NCI-H1436 treated with DMSO at 0.1 percent for 48 hours (cell line): ENCODE measurements around the gene TSEN34.
A peak's percentile ranks its signal among the peaks of the same experiment; 100 is the strongest.
"Not testable (repeated sequence)": the region's sequence is repeated elsewhere in the genome, so short reads cannot be mapped to it uniquely, and the experiment has no call there.

Experiments
- DNase-seq: peaks from one replicate; lab custom pipeline; 2025; lab: John Stamatoyannopoulos, UW

The TSEN34 gene

GRCh38 chr19:54160854-54161253 is 30.3 kb upstream of the TSEN34 start:
- no peak for DNase-seq

DNA sequence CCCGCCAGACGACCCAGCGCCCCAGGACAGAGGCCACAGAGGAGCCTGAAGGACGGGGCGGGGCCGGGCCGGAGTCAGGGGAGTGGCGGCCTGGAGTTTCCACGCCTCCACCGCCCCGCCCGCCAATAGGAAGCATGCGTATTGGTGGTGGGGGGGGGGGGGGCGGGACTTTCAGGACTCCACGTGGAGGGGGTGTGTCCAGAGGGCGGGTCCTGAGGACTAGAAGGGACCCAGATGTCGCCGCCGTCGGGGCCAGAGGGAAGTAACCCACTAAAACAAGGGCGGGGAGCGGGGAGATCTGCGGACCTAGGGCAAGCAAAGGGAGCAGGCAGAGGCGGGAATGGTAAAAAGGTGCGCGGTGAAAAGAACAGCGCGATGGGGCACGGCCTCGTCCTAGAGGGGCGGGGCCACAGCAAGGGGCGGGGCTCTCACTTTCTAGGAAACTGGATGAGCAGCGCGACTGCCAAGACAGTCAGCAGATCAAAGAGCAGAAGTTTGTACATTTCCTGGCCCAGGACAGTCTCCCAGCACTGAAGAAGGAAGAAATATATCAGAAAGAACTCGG is 28.8 kb upstream of the TSEN34 start:
- DNase-seq = peak; percentile 24

- DNase-seq = no peak
These were observed 28.2 kb upstream of the TSEN34 start for GRCh38 chr19:54162884-54163283.

GRCh38 chr19:54164369-54165068 is 26.6 kb upstream of the TSEN34 start:
- DNase-seq = no peak

GRCh38 chr19:54165222-54165621 is 25.9 kb upstream of the TSEN34 start:
- DNase-seq = no peak

DNA sequence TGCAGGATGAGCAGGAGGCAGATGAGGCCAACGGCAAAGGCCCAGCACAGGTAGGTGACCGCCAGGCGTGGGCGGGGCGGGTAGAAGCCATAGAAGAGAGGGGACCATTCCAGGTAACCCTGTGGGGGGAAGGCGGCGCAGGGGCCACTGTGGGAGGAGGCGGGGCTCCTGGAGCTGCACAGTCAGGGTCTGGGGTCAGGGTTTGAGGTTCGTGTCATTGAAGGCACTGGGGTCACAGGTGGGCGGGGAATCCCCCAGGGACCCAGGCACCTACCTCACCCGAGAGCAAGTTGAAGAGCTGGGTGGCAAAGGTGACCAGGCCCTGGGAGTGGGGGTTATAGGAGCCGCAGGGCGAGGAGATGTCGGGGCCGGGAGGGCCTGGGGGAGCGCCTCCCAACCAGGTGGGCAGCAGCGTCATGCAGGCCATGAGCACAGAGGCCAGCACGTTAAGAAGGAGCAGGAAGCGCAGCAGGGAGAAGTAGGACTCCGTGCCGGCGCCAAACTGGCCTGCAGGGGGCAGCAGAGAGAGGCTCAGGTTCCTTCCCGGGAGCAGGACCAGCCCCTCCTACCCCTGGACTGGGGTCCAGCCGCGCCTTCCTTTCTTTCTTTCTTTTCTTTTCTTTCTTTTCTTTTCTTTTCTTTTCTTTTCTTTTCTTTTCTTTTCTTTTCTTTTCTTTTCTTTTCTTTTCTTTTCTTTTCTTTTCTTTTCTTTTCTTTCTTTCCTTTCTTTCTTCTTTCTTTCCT is 22.8 kb upstream of the TSEN34 start:
- DNase-seq = peak; percentile 72

DNA sequence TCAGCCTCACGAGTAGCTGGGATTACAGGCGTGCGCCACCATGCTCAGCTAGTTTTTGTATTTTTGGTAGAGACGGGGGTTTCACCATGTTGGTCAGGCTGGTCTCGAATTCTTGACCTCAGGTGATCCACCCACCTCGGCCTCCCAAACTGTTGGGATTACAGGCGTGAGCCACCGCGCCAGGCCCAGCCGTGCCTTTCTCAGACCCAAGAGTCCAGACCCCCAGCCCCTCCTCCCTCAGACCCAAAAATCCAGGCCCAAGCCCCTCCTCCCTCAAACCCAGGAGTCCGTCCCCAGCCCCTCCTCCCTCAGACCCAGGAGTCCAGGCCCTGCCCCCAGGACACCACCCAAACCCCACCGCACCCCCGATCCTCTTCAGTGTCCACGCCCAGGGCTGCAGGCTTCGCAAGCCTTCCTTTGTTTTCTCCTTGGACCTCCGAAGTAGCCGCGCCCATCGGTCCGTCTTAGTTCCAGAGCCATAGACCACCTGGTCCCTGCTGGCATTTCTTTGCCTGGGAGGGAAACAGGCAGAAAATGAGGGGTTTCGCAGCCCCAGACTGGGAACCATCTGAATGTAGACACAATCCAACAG is 21.9 kb upstream of the TSEN34 start:
- no peak for DNase-seq

DNA sequence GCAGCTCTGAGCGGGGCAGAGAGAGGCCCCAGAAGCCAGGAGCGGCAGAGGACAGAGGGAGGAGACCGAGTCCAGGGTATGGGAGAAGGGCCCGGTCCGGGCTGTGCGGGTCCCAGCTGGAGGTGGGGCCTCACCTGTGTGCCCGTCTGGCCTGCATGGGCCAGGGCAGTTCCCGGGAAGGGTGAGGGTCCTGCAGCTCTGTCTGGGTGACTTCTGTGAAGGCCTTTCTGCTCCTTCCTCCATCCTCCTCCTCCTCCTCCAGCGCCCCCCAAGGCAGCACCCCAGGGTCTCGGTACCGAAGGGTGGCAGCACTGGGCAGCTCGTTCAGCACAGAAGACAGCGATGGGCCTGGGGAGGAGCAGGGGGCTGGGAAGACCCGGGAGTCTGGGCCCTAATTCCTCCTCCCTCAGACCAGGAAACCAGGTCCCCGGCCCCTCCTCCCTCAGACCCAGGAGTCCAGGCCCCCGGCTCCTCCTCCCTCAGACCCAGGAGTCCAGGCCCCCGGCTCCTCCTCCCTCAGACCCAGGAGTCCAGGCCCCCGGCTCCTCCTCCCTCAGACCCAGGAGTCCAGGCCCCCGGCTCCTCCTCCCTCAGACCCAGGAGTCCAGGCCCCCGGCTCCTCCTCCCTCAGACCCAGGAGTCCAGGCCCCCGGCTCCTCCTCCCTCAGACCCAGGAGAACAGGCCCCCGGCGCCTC is 19.2 kb upstream of the TSEN34 start:
- DNase-seq = not testable (repeated sequence)

DNA sequence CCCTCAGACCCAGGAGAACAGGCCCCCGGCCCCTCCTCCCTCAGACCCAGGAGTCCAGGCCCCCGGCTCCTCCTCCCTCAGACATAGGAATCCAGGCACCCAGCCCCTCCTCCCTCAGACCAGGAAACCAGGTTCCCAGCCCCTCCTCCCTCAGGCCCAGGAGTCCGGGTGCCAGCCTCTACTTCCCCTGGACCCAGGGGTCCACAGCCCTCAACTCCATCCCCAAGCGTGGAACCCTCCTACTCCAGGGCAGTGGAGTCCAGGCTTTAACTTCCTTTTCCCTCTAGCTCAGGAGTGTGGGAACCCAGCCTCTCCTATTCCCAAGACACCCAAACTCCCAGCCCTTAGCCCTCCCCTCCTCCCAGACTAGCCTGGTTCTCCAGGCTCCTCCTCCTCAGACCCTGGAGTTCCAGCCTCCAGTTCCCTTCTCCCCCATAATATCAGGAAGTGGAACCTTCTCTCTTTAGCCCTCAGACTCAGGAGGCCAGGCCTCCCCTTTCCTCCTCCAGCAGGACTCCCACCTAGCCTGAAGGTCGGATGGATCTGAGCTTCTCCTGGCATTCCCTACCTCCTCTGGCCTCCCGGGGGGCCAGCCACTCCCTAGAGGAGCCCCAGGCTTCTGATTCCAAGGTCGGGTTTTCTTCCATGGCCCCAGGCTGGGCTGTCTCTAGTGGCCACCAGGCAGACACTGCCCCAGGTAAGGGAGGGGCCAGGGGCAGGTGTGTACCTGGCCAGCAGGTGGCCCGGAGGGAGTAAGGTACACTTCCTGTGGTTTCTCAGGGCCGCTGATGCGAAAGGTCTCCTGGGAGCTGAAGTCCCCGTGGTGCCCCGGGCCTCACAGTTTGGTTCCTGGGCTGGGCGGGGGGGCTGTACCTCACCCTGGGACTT is 18.4 kb upstream of the TSEN34 start, which contains the start of gene TMC4:
Gene TMC4 (minus strand): TSS at position 690 of the 888 bp plus-strand sequence. CDS start 43 bp downstream, at position 647.
- peak; percentile 73 for DNase-seq

GRCh38 chr19:54173359-54173699 is 17.8 kb upstream of the TSEN34 start:
- DNase-seq = no peak

- no peak for DNase-seq
These were observed 16.9 kb upstream of the TSEN34 start for GRCh38 chr19:54173951-54174834.

GRCh38 chr19:54178581-54179261 is 12.4 kb upstream of the TSEN34 start:
- no peak for DNase-seq

DNA sequence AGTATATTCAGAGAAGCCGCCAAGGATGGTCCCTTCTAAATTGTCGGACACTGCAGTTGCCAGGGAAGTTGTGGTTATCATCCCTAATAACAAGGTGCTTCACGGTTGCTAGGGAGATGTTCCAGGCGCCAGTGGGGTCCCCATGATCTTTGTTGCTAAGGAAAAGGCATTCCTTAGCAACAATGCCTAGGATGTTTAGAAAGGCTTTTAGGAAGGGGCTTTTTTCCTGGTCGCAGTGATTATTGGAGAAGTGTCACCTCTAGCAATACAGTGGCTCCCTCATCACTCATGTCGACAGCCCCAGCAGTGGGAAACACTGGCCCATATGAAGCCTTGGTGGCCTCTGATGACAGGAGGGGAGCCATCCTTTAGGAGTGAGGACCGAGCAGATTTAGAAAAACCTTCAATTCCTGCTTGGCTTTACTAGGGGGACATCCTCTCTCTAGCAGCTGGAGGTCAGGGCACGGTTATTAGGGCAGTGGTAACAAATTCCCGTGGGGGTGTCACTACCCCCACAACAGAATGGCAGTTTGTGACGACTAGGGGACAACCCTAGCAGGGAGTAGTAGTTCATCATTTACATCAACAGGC is 11.8 kb upstream of the TSEN34 start:
- DNase-seq = no peak

- no peak for DNase-seq
These were observed 11.1 kb upstream of the TSEN34 start for GRCh38 chr19:54179921-54180461.

GRCh38 chr19:54180691-54181091 is 10.4 kb upstream of the TSEN34 start:
- DNase-seq = no peak

GRCh38 chr19:54181894-54182293 is 9.2 kb upstream of the TSEN34 start:
- not testable (repeated sequence) for DNase-seq

DNA sequence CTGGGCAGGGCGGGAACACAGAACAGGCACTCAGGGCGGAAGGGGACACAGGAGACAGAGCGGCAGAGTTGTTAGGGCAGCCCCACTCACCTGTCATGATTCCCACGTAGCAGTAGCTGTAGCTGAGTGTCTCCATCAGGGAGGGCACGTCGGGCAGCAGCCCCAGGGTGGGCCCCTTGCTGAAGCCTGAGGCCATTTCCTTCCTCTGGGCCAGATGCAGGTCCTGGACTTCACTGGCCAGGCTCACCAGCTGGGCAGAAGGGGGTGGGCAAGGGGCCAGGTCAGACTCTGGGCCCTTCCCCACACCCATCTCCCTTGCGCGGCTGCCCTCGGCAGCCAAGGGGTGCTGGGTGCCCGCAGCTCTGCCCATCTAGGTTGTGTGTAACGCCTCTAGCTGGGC is 7.7 kb upstream of the TSEN34 start:
- DNase-seq = no peak

DNA sequence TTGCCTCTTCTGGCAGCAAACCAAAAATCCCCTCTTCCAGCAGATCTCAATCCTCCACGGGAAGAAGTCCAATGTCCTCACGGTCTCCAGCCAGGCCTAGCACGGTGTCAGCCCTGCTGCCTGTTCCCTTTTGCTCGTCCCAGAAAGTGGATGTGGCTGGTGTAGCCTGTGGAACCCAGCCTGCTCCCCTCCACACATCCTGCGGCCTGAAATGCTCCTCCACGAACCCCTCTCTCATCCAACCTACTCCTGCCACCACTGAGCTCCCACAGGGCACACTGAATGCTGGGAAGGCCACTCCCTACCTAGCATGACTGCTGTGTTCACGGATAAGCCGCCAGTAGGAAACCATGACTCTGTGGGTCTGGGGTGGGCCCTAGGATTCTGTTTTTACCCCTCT is 4.8 kb upstream of the TSEN34 start:
- DNase-seq = no peak

DNA sequence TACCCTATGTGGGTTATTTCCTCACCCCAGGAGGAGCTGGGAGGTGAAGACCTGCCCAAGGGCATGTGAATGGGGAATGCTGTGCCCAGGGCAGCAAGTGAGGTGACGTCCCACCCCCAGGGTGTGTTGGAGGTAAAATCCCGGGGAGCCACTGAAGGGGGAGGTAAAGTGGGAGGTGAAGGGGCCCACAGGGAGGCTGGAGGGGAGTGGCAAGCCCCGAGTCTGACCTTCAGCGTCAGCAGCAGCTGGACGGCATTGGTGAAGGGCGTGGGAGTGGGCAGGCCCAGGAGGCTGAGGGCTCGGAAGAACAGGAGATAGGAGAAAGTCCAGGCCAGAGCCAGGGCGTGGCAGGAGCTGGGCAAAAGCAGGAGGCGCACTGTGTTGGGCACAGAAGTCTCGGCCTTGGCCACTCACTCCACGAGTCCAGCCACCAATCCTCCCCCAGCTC is 4.2 kb upstream of the TSEN34 start:
- no peak for DNase-seq
